H1 (cell line): Measurements from ENCODE around the gene HOXD10. TPM values are rescaled to one million over a fixed set of nuclear protein-coding genes. Genes with fewer than 3 reads are reported as not detected.

ENCODE experiments used
- CTCF ChIA-PET: fragments of 300-600 bp; sonication (Branson Sonifier 250); formaldehyde crosslinking; loops from one replicate; lab custom pipeline; 2021; ENCODE audit not compliant: partially characterized antibody; lab: Charles Lee
- POLR2A ChIA-PET: fragments of 300-600 bp; sonication (Branson Sonifier 250); formaldehyde crosslinking; loops from one replicate; lab custom pipeline; 2021; ENCODE audit warnings: inconsistent platforms; ENCODE audit not compliant: partially characterized antibody; lab: Charles Lee
- DNase-seq, 2 experiments: peaks; one replicate each; pipeline versions ENCODE4 v3.0.0 to v3.0.0-alpha.2; 2010 to 2022; ENCODE audit warnings: low spot score in 2 of 2, low read depth in 1 of 2, mixed read lengths in 1 of 2
- FAIRE-seq: peaks from 2 replicates; lab custom pipeline; 2011; peaks lifted over from hg19 to GRCh38; lab: Jason Lieb, UNC
- H2AFZ ChIP-seq: 2 replicates; pipeline ENCODE4 v1.8.1; 2012; ENCODE audit warnings: low read length, inconsistent platforms
- H2AK5ac ChIP-seq: 2 replicates; pipeline ENCODE4 v1.6.1; 2013; ENCODE audit warnings: low read depth, low read length
- H2BK120ac ChIP-seq: replicated peaks from 2 replicates; pipeline ENCODE3; 2013; ENCODE audit warnings: low read depth, low read length, inconsistent platforms
- H2BK12ac ChIP-seq: 2 replicates; pipeline ENCODE4 v1.6.1; 2013; ENCODE audit warnings: low read depth, low read length
- H2BK15ac ChIP-seq: 2 replicates; pipeline ENCODE4 v1.6.1; 2013; ENCODE audit warnings: low read length
- H2BK20ac ChIP-seq: 2 replicates; pipeline ENCODE4 v1.6.1; 2013; ENCODE audit warnings: low read length
- H2BK5ac ChIP-seq: 2 replicates; pipeline ENCODE4 v1.6.1; 2013; ENCODE audit warnings: low read depth, low read length
- H3K14ac ChIP-seq: 2 replicates; pipeline ENCODE4 v1.6.1; 2013; ENCODE audit warnings: inconsistent platforms; ENCODE audit not compliant: insufficient read length
- H3K18ac ChIP-seq: 2 replicates; pipeline ENCODE4 v1.6.1; 2013; ENCODE audit warnings: low read length; ENCODE audit errors: extremely low read depth
- H3K23ac ChIP-seq: 2 replicates; pipeline ENCODE4 v1.6.1; 2013; ENCODE audit warnings: inconsistent platforms; ENCODE audit not compliant: insufficient read length
- H3K23me2 ChIP-seq: 2 replicates; pipeline ENCODE4 v1.6.1; 2013; ENCODE audit warnings: low read depth, low read length
- H3K27ac ChIP-seq: 2 replicates; pipeline ENCODE4 v1.6.1; 2011; ENCODE audit warnings: low read depth, low read length, inconsistent platforms
- H3K27me3 ChIP-seq, 4 experiments: replicated peaks in 1 of 4; 1 replicate in 1 of 4; 2 replicates in 3 of 4; pipeline versions ENCODE4 v1.6.1 to v1.8.1; 2011 to 2013; ENCODE audit warnings: low read length in 3 of 4, mild to moderate bottlenecking in 3 of 4, inconsistent platforms in 2 of 4, mixed read lengths in 2 of 4, moderate library complexity in 1 of 4; ENCODE audit not compliant: control insufficient read depth in 3 of 4, insufficient read depth in 3 of 4; ENCODE audit errors: extremely low read depth in 1 of 4
- H3K36me3 ChIP-seq, 4 experiments: 2 replicates each; pipeline versions ENCODE4 v1.6.1 to v1.8.1; 2011 to 2013; ENCODE audit warnings: mild to moderate bottlenecking in 4 of 4, low read length in 3 of 4, moderate library complexity in 2 of 4, control low read depth in 1 of 4, inconsistent platforms in 1 of 4; ENCODE audit not compliant: insufficient read depth in 4 of 4, control insufficient read depth in 2 of 4
- H3K4ac ChIP-seq: replicated peaks from 2 replicates; pipeline ENCODE3; 2013; ENCODE audit warnings: low read length, low read depth, mixed read lengths, inconsistent platforms; ENCODE audit not compliant: insufficient read length
- H3K4me1 ChIP-seq, 4 experiments: replicated peaks in 1 of 4; 1 replicate in 1 of 4; 2 replicates in 3 of 4; pipeline versions ENCODE4 v1.6.1 to v1.8.1; 2011 to 2013; ENCODE audit warnings: low read length in 3 of 4, inconsistent platforms in 2 of 4, mixed read lengths in 1 of 4; ENCODE audit not compliant: insufficient read depth in 4 of 4, control insufficient read depth in 3 of 4
- H3K4me2 ChIP-seq, 2 experiments: 2 replicates each; pipeline versions ENCODE4 v1.6.1 to v1.8.1; 2011 to 2013; ENCODE audit warnings: low read depth in 2 of 2, low read length in 2 of 2, control low read depth in 1 of 2, inconsistent platforms in 1 of 2, mild to moderate bottlenecking in 1 of 2; ENCODE audit not compliant: insufficient read depth in 1 of 2
- H3K4me3 ChIP-seq, 4 experiments: fragments of 200-600, 300-600 bp in 1 of 4; sonication (generic), shearing (Covaris generic), sonication (Bioruptor Twin) in 1 of 4; 2 replicates each; pipeline versions ENCODE4 v1.5.1 to v1.8.1; 2011 to 2016; ENCODE audit warnings: low read length in 4 of 4, low read depth in 3 of 4, control low read depth in 2 of 4, inconsistent platforms in 2 of 4, mild to moderate bottlenecking in 2 of 4, mixed read lengths in 1 of 4, moderate library complexity in 1 of 4; ENCODE audit not compliant: insufficient read depth in 2 of 4; ENCODE audit errors: extremely low read depth in 1 of 4
- H3K56ac ChIP-seq: replicated peaks from 2 replicates; pipeline ENCODE3; 2013; ENCODE audit warnings: low read depth, mild to moderate bottlenecking, mixed read lengths, low read length, inconsistent platforms; ENCODE audit not compliant: insufficient read length
- H3K79me1 ChIP-seq: 2 replicates; pipeline ENCODE4 v1.6.1; 2013; ENCODE audit warnings: low read depth, low read length, control low read depth
- H3K79me2 ChIP-seq, 2 experiments: 2 replicates each; pipeline versions ENCODE4 v1.6.1 to v1.8.1; 2012 to 2013; ENCODE audit warnings: low read length in 2 of 2, mild to moderate bottlenecking in 2 of 2, inconsistent platforms in 1 of 2; ENCODE audit not compliant: insufficient read depth in 2 of 2, control insufficient read depth in 1 of 2
- H3K9ac ChIP-seq, 4 experiments: replicated peaks in 1 of 4; 1 replicate in 1 of 4; 2 replicates in 3 of 4; pipeline versions ENCODE4 v1.6.1 to v1.8.1; 2011 to 2013; ENCODE audit warnings: low read depth in 3 of 4, low read length in 3 of 4, control low read depth in 2 of 4, mild to moderate bottlenecking in 2 of 4, moderate library complexity in 2 of 4, inconsistent platforms in 1 of 4; ENCODE audit errors: extremely low read depth in 1 of 4
- H3K9me3 ChIP-seq, 2 experiments: 2 replicates each; pipeline versions ENCODE4 v1.6.1 to v1.8.1; 2012 to 2013; ENCODE audit warnings: mild to moderate bottlenecking in 2 of 2, moderate library complexity in 2 of 2, control low read depth in 1 of 2, inconsistent platforms in 1 of 2, low read depth in 1 of 2, low read length in 1 of 2, mixed read lengths in 1 of 2; ENCODE audit not compliant: insufficient read depth in 2 of 2
- H4K20me1 ChIP-seq, 2 experiments: replicated peaks in 1 of 2; 2 replicates each; pipeline versions ENCODE3 to v1.8.1; 2011 to 2013; ENCODE audit warnings: inconsistent platforms in 2 of 2, low read length in 2 of 2, mild to moderate bottlenecking in 1 of 2; ENCODE audit not compliant: insufficient read depth in 2 of 2, control insufficient read depth in 1 of 2
- H4K5ac ChIP-seq: 2 replicates; pipeline ENCODE4 v1.6.1; 2013; ENCODE audit warnings: low read length, low read depth, mixed read lengths, inconsistent platforms; ENCODE audit not compliant: insufficient read length
- H4K8ac ChIP-seq: 2 replicates; pipeline ENCODE4 v1.8.0; 2013; ENCODE audit warnings: mild to moderate bottlenecking, moderate library complexity, low read length, inconsistent platforms; ENCODE audit not compliant: insufficient read depth; ENCODE audit errors: extremely low read depth
- H4K91ac ChIP-seq: replicated peaks from 2 replicates; pipeline ENCODE3; 2013; ENCODE audit warnings: low read length, mixed read lengths, inconsistent platforms; ENCODE audit not compliant: insufficient read length
- BACH1 ChIP-seq: IDR thresholded peaks from 2 replicates; pipeline ENCODE4 v1.6.1; 2012; ENCODE audit warnings: low read length, improper control_type of control experiment
- CEBPB ChIP-seq: IDR thresholded peaks from 2 replicates; pipeline ENCODE4 v1.6.1; 2012; ENCODE audit warnings: low read depth, low read length
- RNF2 ChIP-seq: fragments of 200-900, 300-1000 bp; sonication (generic); IDR thresholded peaks from 2 replicates; pipeline ENCODE4 v1.7.1; 2016; ENCODE audit warnings: borderline replicate concordance, low read depth, mild to moderate bottlenecking, antibody characterized with exemption, low read length; ENCODE audit not compliant: poor library complexity, severe bottlenecking; ENCODE audit errors: missing control alignments
- SRF ChIP-seq: IDR thresholded peaks from 2 replicates; pipeline ENCODE4 v1.6.1; 2011; ENCODE audit warnings: mild to moderate bottlenecking, low read depth, low read length, moderate library complexity
- WGBS, 2 experiments: shearing (Covaris generic) in 1 of 2; methylation state at CpG; one replicate each; pipeline versions ENCODE4 v1.1.6 to v1.1.7; 2013 to 2015; ENCODE audit warnings: low lambda C conversion rate in 2 of 2, mixed read lengths in 2 of 2, inconsistent platforms in 1 of 2, low coverage in 1 of 2, missing lambda C conversion rate in 1 of 2; ENCODE audit not compliant: insufficient replicate concordance in 2 of 2, insufficient coverage in 1 of 2, insufficient read length in 1 of 2; ENCODE audit errors: extremely low coverage in 1 of 2, missing lambda C conversion rate in 1 of 2; 5-methylcytosine and 5-hydroxymethylcytosine counted together
- polyA plus RNA-seq, 7 experiments: library from polyadenylated mRNA; depleted of rRNA in 3 of 7; stranded (reverse) in 5 of 7; unstranded in 2 of 7; fragments of >200 nt in 5 of 7; fragments of 200-250 nt in 2 of 7; gene quantifications; 1 replicate in 5 of 7; 2 replicates in 1 of 7; 4 replicates in 1 of 7; pipeline versions ENCODE4 v1.2.1 to v1.2.3, GENCODE V29; 2011 to 2013; ENCODE audit warnings: missing spikeins in 2 of 7, mixed read lengths in 2 of 7
- total RNA-seq: library from RNA; stranded (reverse); fragmentation: NEBNext Ultra II Directional; extraction: Animal tissue kit (Norgen Biotek cat#: 25700); gene quantifications from 2 replicates; pipeline ENCODE4 v1.2.1, GENCODE V29; 2021
- TF ChIP-seq, protein P1 (sequence below): IDR thresholded peaks from 2 replicates; pipeline ENCODE4 v1.6.1; 2012; ENCODE audit warnings: inconsistent platforms
- TF ChIP-seq, protein P2 (sequence below): IDR thresholded peaks from 2 replicates; pipeline ENCODE4 v1.6.1; 2012; ENCODE audit warnings: low read length, inconsistent platforms

HOXD10 gene
- total and polyA plus RNA-seq, 2 of the 8 experiments (the other 6 are each of a cell fraction or from before 2014, with no cell fraction given): not detected

DNA sequence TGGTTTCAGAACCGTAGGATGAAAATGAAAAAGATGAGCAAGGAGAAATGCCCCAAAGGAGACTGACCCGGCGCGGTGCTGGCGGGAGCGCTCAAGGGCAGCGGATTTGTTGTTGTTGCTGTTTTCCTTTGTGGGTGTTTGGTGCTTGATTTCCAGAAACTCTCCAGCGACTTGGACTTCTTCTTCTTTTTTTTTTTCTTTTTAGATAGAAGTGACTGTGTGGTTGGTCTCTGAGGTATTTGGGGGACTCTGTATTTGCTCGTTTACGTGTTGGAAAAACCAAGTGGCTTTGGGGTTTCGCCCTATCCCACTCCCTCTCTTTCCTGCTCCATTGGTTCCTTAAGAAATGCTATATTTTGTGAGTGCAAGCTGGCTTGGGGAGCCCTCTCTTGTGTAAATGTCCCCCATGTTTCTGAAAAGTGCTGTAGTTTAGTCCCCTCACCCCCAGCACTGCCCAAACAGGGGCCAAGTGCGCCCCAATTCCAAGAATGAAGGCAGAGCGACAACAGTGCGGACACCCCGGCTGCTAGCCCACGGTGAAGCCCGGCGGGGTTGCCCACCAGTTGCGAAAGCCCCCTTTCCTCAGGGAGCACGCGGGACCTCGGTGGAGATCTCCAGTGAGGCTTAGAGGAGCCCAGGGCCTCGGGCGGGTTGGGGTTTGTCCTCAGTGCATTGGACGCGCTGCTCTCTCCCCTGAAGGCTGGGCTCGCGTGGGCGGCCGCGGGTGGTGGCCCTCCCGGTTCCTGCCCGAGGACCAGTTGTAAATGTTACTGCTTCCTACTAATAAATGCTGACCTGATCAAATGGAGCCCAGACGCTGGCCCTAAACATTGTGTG, 7.8 kb downstream of the HOXD10 start:
- Histone ChIP-seq H3K14ac (no peak overlapping the region), H3K4me2 (no peak overlapping the region; a peak in 1 of 4 replicates), H3K36me3 (peaks cover 0 to 22% (median 0%) of the 10 kb centered on the region in 4 experiments; a peak in 1 of 8 replicates), H2BK120ac (no peak overlapping the region), H3K9ac (no peak overlapping the region), H3K9me3 (no peaks in the 10 kb centered on the region; a peak in 1 of 4 replicates), H4K5ac (no peak overlapping the region), H2AK5ac (no peak overlapping the region), H3K56ac (no peak overlapping the region), H3K4me3 (no peak overlapping the region), H2BK5ac (no peak overlapping the region), H2BK20ac (no peak overlapping the region), H3K18ac (no peak overlapping the region), H3K27ac (no peak overlapping the region), H3K79me1 (no peaks in the 10 kb centered on the region), H4K20me1 (peaks cover 26 to 39% of the 10 kb centered on the region in 2 experiments), H2AFZ (no peak overlapping the region), H2BK12ac (0 out of 2 replicates have a peak overlapping the region, but pooled peaks have one; percentile 27), H3K4me1 (peaks cover 0 to 17% (median 9%) of the 10 kb centered on the region in 4 experiments; a peak in 6 of 7 replicates), H2BK15ac (no peak overlapping the region), H4K91ac (no peak overlapping the region), H3K23me2 (peaks cover 2% of the 10 kb centered on the region; the same call in 1 of the 2 replicates), H3K4ac (no peak overlapping the region), H4K8ac (peak overlapping the region; percentile 18; the same call in 1 of the 2 replicates), H3K27me3 (peaks cover 96 to 100% (median 99%) of the 10 kb centered on the region in 4 experiments), H3K23ac (no peak overlapping the region), H3K79me2 (no peaks in the 10 kb centered on the region)
- FAIRE-seq (no peak), DNase-seq (peak in 1 of 2 experiments; percentile 45)
- CTCF ChIA-PET: interaction anchor here (1.2 to 6.2 kb wide), 5 partner anchors 13 to 529 kb away, joined by 4 to 72 read pairs (median 19); no protein-coding TSS in a partner anchor
- POLR2A ChIA-PET: interaction anchor here (0.9 kb wide), 1 partner anchor 48 kb away, joined by 6 read pairs; no protein-coding TSS in a partner anchor
- 16% methylated on average over 32 of the region's 34 CpGs; no CpG with 5 or more reads in 1 of the 2 experiments for WGBS, 2 experiments
- no peak for TF ChIP-seq CEBPB
- TF ChIP-seq RNF2: peak; percentile 64
- TF ChIP-seq SRF: no peak
- no peak for TF ChIP-seq BACH1
- TF ChIP-seq, protein P1, sequence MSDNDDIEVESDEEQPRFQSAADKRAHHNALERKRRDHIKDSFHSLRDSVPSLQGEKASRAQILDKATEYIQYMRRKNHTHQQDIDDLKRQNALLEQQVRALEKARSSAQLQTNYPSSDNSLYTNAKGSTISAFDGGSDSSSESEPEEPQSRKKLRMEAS: no peak
- TF ChIP-seq, protein P2, sequence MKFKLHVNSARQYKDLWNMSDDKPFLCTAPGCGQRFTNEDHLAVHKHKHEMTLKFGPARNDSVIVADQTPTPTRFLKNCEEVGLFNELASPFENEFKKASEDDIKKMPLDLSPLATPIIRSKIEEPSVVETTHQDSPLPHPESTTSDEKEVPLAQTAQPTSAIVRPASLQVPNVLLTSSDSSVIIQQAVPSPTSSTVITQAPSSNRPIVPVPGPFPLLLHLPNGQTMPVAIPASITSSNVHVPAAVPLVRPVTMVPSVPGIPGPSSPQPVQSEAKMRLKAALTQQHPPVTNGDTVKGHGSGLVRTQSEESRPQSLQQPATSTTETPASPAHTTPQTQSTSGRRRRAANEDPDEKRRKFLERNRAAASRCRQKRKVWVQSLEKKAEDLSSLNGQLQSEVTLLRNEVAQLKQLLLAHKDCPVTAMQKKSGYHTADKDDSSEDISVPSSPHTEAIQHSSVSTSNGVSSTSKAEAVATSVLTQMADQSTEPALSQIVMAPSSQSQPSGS: no peak
